DOHH2 (cell line): ENCODE measurements around the gene FHOD3.

Experiments
- EZH2phosphoT487 ChIP-seq: fragments of 200-600 bp; sonication (generic); IDR thresholded peaks from 2 replicates; pipeline ENCODE4 v1.6.1; 2017; ENCODE audit warnings: borderline replicate concordance, mild to moderate bottlenecking, antibody characterized with exemption, low read length, moderate library complexity, mixed read lengths
- TF ChIP-seq, protein P1 (sequence below): fragments of 200-600 bp; sonication (generic); IDR thresholded peaks from one replicate; pipeline ENCODE4 v1.5.1; 2014; ENCODE audit warnings: antibody characterized with exemption, mild to moderate bottlenecking, low read depth, low read length; ENCODE audit not compliant: poor library complexity, severe bottlenecking

DNA sequence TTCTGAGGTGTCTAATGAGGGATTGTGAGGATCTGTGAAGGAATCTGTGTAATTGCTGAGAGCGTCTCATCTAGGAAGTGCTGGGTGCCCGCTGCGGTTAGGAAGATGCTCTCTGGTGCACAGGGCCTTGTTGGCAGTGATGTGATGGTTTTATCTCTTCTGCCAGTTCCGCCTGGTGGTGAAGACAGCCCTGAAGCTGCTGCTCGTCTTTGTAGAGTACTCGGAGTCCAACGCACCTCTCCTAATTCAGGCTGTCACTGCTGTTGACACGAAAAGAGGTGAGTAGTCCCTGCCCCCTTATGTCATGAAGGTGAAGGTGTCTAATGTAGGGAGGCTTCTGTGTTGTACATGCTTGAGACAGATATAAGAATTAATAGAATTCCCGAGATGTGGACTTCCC is 297.1 kb downstream of the FHOD3 start:
- TF ChIP-seq, protein P1, sequence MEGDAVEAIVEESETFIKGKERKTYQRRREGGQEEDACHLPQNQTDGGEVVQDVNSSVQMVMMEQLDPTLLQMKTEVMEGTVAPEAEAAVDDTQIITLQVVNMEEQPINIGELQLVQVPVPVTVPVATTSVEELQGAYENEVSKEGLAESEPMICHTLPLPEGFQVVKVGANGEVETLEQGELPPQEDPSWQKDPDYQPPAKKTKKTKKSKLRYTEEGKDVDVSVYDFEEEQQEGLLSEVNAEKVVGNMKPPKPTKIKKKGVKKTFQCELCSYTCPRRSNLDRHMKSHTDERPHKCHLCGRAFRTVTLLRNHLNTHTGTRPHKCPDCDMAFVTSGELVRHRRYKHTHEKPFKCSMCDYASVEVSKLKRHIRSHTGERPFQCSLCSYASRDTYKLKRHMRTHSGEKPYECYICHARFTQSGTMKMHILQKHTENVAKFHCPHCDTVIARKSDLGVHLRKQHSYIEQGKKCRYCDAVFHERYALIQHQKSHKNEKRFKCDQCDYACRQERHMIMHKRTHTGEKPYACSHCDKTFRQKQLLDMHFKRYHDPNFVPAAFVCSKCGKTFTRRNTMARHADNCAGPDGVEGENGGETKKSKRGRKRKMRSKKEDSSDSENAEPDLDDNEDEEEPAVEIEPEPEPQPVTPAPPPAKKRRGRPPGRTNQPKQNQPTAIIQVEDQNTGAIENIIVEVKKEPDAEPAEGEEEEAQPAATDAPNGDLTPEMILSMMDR: no peak
- TF ChIP-seq EZH2phosphoT487: no peak
